A673 (cell line): Measurements from ENCODE around the gene WDFY4.

ENCODE experiments used
- CTCF ChIP-seq: fragments of 300-800, 200-600 bp; sonication (generic); conservative IDR thresholded peaks from 2 replicates; pipeline ENCODE4 v1.5.1; 2017; ENCODE audit warnings: low read depth, mild to moderate bottlenecking, antibody characterized with exemption, low read length, moderate library complexity, mixed read lengths
- EZH2 ChIP-seq: fragments of 200-600 bp; sonication (generic); IDR thresholded peaks from 2 replicates; pipeline ENCODE4 v1.6.1; 2017; ENCODE audit warnings: borderline replicate concordance, low read depth, mild to moderate bottlenecking, mixed read lengths, antibody characterized with exemption, low read length; ENCODE audit not compliant: poor library complexity, severe bottlenecking

DNA sequence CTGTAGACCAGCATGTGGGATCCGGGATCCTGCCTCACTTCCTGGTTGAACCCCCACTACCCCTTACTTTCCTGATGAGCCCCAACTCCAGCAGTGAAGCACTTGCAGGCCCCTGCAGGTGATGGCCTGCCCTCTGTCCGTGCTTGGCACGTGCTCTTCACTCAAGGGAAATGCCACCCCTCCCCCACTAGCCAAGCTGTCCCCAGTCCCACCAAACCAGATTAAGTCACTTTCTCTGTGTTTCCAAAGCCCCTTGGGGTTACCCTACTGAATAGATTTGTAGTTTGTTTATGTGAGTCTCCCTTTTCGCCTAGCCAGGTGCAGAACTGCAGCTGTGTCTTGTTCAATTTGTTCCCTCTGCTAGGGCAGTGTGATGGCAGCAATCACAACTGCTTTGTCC is 121.7 kb downstream of the WDFY4 start:
- TF ChIP-seq EZH2 (no peak), CTCF (no peak)
